GM12872 (cell line): ENCODE data around the gene FRYL.

Experiments used
- TF ChIP-seq, protein P1 (sequence below): IDR thresholded peaks from 3 replicates; pipeline ENCODE4 v1.5.1; 2011; ENCODE audit warnings: low read depth, mild to moderate bottlenecking, low read length, moderate library complexity; ENCODE audit not compliant: insufficient read depth

The FRYL gene

DNA sequence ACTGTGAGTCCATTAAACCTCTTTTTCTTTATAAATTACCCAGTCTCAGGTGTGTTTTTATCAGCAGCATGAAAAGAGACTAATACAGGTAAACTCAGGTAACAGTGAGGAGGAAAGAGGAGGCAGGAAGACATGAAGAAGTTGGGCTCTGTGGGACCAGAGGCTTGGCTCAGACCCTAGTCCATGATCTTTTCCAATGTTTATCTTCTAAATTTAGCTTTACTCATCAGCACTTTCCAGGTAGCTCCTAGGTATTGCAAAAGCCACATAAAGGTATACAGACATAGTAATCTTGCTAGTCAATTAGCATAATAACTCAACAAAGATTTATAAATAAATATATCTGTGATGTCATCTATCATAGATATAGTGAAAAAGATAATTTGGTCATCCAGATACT is 11.2 kb upstream of the FRYL start:
- TF ChIP-seq, protein P1, sequence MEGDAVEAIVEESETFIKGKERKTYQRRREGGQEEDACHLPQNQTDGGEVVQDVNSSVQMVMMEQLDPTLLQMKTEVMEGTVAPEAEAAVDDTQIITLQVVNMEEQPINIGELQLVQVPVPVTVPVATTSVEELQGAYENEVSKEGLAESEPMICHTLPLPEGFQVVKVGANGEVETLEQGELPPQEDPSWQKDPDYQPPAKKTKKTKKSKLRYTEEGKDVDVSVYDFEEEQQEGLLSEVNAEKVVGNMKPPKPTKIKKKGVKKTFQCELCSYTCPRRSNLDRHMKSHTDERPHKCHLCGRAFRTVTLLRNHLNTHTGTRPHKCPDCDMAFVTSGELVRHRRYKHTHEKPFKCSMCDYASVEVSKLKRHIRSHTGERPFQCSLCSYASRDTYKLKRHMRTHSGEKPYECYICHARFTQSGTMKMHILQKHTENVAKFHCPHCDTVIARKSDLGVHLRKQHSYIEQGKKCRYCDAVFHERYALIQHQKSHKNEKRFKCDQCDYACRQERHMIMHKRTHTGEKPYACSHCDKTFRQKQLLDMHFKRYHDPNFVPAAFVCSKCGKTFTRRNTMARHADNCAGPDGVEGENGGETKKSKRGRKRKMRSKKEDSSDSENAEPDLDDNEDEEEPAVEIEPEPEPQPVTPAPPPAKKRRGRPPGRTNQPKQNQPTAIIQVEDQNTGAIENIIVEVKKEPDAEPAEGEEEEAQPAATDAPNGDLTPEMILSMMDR, result no peak

DNA sequence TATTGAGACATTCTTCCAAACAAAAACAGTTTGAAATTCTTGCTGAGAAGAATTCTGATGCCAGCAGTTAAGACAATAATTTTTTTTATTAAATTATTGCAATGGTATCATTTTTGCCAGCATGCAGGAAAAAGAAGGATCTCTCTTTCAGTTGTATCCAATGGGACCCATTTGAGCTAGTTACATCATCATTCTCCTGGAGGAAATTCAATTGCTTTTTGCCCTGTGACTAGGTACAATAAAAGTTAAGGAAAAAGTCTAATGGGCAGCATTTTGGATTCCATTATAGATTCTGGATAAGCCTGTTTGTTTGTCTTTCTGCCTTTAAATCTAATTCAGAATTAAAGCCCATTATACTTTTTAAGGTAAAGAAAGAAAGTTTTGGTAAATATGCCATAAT is 10.5 kb upstream of the FRYL start:
- TF ChIP-seq, protein P1, result no peak

DNA sequence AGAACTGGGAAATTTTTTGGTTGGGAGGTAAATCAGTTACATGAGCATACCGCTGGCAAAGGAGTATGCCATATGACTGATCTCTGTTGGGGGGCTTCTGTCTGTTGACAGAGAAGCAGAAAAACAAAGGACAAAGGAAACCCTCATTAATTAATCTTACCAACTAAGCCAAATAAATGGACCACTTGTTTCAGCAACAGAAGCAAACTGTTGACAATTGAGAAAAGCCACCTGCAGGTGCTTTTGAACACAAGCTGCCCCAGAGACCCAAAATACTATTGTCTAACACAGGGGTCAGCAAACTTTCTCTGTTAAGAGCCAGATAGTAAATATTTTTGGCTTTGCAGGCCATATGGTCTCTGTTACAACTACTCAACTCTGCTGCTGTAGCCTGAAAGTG is 7.0 kb upstream of the FRYL start:
- TF ChIP-seq, protein P1, result no peak

DNA sequence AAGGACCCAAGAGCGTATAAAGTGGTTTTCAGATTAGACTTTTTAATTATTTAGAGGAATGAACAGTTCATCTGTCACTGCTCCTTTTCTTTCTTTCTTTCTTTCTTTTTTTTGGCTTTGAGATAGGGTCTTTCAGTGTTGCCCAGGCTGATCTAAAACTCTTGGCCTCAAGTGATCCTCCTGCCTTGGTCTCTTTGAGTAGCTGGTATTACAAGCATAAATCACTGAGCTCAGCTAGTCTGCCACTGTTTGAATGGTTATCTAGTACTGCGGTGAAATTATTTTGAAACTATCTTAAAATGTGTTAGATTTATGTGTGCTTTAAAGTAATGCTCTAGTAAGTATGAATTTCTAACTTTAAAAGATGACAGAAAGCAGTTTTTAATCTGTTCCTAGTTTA is 6.5 kb upstream of the FRYL start:
- TF ChIP-seq, protein P1, result no peak

DNA sequence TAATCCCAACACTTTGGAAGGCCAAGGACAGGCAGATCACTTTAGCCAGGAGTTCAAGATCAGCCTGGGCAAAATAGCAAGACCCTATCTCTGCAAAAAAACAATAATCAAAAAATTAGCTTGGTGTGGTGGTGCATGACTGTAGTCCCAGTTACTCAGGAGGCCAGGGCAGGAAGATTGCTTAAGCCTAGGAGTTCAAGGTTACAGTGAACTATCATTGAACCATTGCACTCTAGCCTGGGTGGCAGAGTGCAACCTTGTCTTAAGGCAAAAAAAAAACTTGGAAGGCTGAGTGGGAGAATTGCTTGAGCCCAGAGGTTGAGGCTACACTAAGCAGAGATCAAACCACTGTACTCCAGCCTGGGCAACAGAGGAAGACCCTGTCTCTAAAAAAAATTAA is 5.2 kb upstream of the FRYL start:
- TF ChIP-seq, protein P1, result no peak

DNA sequence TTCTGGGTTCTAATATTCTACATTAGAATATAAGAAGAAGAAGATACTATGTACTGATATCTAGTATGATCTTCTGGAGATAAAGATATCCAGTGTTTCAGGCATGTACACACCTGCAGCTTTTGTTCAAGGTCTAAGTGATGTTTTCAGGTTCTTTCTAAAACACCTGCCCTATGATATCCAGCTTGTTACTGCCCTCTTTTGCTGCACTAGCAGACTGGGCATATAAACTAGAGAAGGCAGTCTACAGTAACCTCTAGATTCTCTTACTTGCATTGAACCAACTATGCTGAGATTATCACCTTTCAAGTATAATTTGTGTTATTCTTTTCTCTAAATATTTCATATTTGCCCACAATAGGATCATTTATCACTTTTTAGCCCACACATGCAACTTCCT is 1.9 kb upstream of the FRYL start:
- TF ChIP-seq, protein P1, result no peak

DNA sequence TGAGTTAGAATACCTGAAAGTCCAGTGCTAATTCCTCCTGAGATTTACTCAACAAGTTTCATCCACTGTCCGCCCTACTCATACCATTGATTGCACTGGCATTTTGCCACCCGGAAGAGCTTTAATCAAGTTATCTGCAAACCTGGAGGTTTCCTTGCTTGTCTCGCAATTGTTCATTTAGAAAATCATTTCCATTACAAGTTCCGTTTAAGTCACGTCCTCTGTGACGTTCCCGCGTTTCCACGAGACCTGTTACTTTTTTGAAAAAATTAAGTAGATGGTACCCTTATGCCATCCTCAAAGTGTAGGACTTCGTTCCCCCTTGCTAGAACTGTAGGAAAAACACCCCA is 761 bp upstream of the FRYL start:
- TF ChIP-seq, protein P1, result no peak
